Upper lobe of left lung (tissue), 4 donors: ENCODE measurements around the gene ERGIC1.

Experiments used
- POLR2A ChIP-seq, 4 donors: fragments of 450-650 bp; IDR thresholded peaks; one replicate each; pipeline ENCODE4 v1.5.1; 2016 to 2017; ENCODE audit warnings: antibody characterized with exemption in 4 of 4, mild to moderate bottlenecking in 2 of 4
- POLR2AphosphoS5 ChIP-seq, 2 donors: sonication (generic); formaldehyde crosslinking; IDR thresholded peaks; one replicate each; pipeline ENCODE4 v1.5.1; 2017; ENCODE audit warnings: antibody characterized with exemption in 2 of 2
- TF ChIP-seq, protein P1 (sequence below), 6 experiments: fragments of 450-650 bp in 4 of 6; fragments of 200-600 bp in 2 of 6; sonication (generic) in 2 of 6; IDR thresholded peaks; one replicate each; pipeline ENCODE4 v1.5.1; 2016 to 2019; ENCODE audit warnings: antibody characterized with exemption in 6 of 6

DNA sequence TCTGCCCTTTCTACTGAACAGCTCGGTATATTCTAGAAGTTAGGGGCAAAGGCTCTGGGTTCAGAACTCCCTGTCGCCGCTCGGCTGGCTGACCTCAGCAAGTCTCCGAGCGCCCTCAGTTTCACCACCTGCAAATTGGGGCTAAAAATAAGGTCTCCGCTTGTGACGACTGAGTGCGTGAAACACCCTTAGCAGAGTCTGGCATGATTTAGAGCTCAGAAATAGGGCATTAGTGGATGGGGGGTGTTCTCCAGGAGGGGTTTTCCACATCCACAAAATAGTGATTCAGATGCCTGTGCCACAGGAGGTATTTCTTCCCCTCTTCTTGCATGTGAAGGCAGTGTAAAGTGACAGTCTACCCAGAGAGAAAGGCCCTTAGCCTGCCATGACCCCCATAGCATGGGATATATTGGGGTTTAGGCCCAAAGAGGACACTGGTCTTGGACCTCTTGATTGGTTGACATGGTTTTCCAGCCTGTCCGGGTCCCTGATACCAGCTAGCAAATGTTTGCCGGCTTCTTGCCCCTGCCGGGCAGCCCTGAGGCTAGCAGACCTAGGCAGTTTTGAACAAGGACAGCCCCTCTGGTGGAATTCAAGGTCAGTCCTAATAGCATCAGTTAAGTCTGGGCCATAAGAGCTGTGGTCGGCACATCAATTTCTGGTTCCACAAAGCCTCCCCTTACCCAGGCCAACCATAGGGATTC lies 1.4 kb downstream of the ERGIC1 start:
- TF ChIP-seq POLR2AphosphoS5 (IDR thresholded peaks at IDR 0.05) (no peak), POLR2A (IDR thresholded peaks at IDR 0.05) (no peak)
- TF ChIP-seq, protein P1, sequence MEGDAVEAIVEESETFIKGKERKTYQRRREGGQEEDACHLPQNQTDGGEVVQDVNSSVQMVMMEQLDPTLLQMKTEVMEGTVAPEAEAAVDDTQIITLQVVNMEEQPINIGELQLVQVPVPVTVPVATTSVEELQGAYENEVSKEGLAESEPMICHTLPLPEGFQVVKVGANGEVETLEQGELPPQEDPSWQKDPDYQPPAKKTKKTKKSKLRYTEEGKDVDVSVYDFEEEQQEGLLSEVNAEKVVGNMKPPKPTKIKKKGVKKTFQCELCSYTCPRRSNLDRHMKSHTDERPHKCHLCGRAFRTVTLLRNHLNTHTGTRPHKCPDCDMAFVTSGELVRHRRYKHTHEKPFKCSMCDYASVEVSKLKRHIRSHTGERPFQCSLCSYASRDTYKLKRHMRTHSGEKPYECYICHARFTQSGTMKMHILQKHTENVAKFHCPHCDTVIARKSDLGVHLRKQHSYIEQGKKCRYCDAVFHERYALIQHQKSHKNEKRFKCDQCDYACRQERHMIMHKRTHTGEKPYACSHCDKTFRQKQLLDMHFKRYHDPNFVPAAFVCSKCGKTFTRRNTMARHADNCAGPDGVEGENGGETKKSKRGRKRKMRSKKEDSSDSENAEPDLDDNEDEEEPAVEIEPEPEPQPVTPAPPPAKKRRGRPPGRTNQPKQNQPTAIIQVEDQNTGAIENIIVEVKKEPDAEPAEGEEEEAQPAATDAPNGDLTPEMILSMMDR (IDR thresholded peaks at IDR 0.05): no peak
